Body of pancreas (tissue), 4 donors: Measurements from ENCODE around the gene MRPS31. TPM values are rescaled to one million over a fixed set of nuclear protein-coding genes. Genes with fewer than 3 reads are reported as not detected.

ENCODE experiments used
- ATAC-seq: fragments of 150-250 bp; one replicate; pipeline ENCODE4 v1.9.1; 2016
- DNase-seq, 4 donors: peaks; one replicate each; pipeline ENCODE4 v3.0.0-alpha.2; 2019
- H3K27ac ChIP-seq, 4 donors: fragments of 200-600 bp; sonication (generic); 1 replicate in 3 of 4; 2 replicates in 1 of 4; pipeline versions ENCODE4 v1.5.1 to v1.6.1; 2016 to 2019; ENCODE audit warnings: mild to moderate bottlenecking in 1 of 4, mixed read lengths in 1 of 4, moderate library complexity in 1 of 4
- H3K27me3 ChIP-seq, 2 donors: fragments of 200-600 bp; sonication (generic); one replicate each; pipeline ENCODE4 v1.6.0; 2016; ENCODE audit warnings: mild to moderate bottlenecking in 1 of 2
- H3K36me3 ChIP-seq, 2 donors: fragments of 200-600 bp; sonication (generic); replicated peaks in 1 of 2; 2 replicates each; pipeline ENCODE4 v1.5.1; 2016; ENCODE audit warnings: low read depth in 2 of 2; ENCODE audit not compliant: insufficient read depth in 1 of 2
- H3K4me1 ChIP-seq: fragments of 200-600 bp; sonication (generic); one replicate; pipeline ENCODE4 v1.6.0; 2016
- H3K4me3 ChIP-seq, 2 donors: fragments of 200-600 bp; sonication (generic); 1 replicate in 1 of 2; 2 replicates in 1 of 2; pipeline ENCODE4 v1.5.1; 2016 to 2019
- H3K9me3 ChIP-seq, 3 donors: fragments of 200-600 bp; sonication (generic); 1 replicate in 2 of 3; 2 replicates in 1 of 3; pipeline ENCODE4 v1.5.1; 2016
- POLR2A ChIP-seq, 3 donors: fragments of 450-650 bp; IDR thresholded peaks; one replicate each; pipeline ENCODE4 v1.6.1; 2016; ENCODE audit warnings: antibody characterized with exemption in 3 of 3, mild to moderate bottlenecking in 2 of 3
- WGBS, 2 donors: methylation state at CpG; one replicate each; pipeline ENCODE4 v1.1.5; 2017; 5-methylcytosine and 5-hydroxymethylcytosine counted together
- intact Hi-C: fragments of 100-400 bp; cut with DNase I; formaldehyde crosslinking; loops from one replicate; pipeline ENCODE4 v1.15.1; 2023
- total RNA-seq, 2 donors: library from RNA; depleted of rRNA; stranded (reverse); fragments of >200 nt; gene quantifications; one replicate each; pipeline ENCODE4 v1.1.0, GENCODE V29; 2016
- TF ChIP-seq, protein P1 (sequence below), 7 experiments: fragments of 450-650 bp in 4 of 7; fragments of 200-600 bp in 3 of 7; sonication (generic) in 3 of 7; IDR thresholded peaks; one replicate each; pipeline ENCODE4 v1.5.1; 2016 to 2019; ENCODE audit warnings: antibody characterized with exemption in 7 of 7

The MRPS31 gene
- 10 to 100 TPM; 10.9 to 11.9 TPM for total RNA-seq

DNA sequence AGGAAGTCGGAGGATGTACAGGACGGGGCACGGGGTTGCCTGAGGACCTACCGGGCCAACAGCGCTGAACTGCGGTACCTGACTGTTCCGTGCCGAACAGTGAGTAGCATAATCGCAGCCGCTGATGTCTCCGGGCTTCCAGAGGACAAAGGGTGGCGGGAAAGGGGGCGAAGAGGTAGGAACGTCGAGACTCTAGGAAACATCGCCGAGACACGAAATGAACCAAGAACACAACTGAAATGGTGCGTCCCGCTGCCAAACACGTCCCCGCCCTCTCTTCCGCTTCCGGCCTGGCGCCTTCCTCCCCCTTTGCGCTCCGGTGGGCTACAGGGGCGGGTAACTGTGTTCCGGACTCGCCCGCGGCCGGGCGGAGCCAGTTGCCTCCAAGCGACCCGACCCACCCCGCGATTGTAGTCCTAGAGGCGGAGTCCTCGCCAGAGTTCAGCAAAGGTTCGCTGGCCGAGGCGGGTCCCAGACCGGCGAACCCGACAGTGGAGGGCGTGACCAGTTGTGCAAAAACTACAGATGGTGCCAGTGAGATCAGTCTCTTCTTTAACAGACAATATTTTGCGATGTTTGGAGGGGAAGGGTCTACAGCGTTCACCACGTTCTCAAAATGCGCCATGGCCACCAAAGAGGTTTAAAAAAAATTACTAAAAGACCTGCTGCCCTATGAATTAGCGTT lies at the start of gene MRPS31:
Gene MRPS31 (minus strand): TSS at position 257 of the 685 bp plus-strand sequence. CDS start 54 bp downstream, at position 203.
- no peaks in the 10 kb centered on the region for H3K9me3 ChIP-seq
- peaks cover 19% of the 10 kb centered on the region for H3K4me1 ChIP-seq
- H3K4me3 ChIP-seq: peak within 1 kb of the TSS; percentile 59 to 77
- intact Hi-C loops: no loop called here
- peak; percentile 25 to 79 (median 77) for TF ChIP-seq POLR2A (IDR thresholded peaks at IDR 0.05)
- TF ChIP-seq, protein P1, sequence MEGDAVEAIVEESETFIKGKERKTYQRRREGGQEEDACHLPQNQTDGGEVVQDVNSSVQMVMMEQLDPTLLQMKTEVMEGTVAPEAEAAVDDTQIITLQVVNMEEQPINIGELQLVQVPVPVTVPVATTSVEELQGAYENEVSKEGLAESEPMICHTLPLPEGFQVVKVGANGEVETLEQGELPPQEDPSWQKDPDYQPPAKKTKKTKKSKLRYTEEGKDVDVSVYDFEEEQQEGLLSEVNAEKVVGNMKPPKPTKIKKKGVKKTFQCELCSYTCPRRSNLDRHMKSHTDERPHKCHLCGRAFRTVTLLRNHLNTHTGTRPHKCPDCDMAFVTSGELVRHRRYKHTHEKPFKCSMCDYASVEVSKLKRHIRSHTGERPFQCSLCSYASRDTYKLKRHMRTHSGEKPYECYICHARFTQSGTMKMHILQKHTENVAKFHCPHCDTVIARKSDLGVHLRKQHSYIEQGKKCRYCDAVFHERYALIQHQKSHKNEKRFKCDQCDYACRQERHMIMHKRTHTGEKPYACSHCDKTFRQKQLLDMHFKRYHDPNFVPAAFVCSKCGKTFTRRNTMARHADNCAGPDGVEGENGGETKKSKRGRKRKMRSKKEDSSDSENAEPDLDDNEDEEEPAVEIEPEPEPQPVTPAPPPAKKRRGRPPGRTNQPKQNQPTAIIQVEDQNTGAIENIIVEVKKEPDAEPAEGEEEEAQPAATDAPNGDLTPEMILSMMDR (IDR thresholded peaks at IDR 0.05): peak in 4 of 7 experiments; percentile 7 to 57 (median 34)
- peaks cover 0 to 2% of the 10 kb centered on the region in 2 donors for H3K36me3 ChIP-seq
- 0% methylated on average over 39 to 52 of the region's 52 CpGs for WGBS, 2 donors
- peak within 1 kb of the TSS; percentile 48 to 85 (median 74) for H3K27ac ChIP-seq
- H3K27me3 ChIP-seq: no peaks in the 10 kb centered on the region
- DNase-seq: peak; percentile 96 to 97 (median 96)
- ATAC-seq: peak; percentile 100

DNA sequence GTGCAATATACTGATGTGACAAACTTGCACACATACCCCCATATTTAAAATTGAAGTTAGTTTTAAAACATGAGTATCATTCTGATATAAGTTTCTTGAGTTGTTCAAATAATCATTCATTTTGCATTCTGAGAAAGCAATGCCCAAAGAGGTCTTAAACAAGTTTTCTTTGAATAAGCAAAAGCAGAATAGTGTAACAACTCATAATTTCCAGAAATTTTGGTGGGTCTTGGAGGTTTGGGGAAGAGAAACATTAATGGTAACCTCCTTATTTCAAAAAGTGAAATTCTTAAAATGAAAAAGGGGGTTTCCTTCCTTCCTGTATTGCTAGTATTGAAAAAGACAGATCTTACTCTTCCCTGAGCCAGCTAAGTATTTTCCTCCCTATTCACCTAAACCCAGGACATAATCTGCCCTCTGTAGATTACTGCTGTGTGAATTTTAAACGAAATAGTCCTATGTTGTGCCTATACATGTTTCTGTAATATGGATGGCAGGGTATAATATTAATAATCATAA lies 48.9 kb upstream of the MRPS31 start:
- intact Hi-C loops: no loop called here
- WGBS, 2 donors: 70 to 81% methylated on average over 1 of the region's 1 CpG
- no peaks in the 10 kb centered on the region for H3K36me3 ChIP-seq
- DNase-seq: no peak
- ATAC-seq: no peak
- no peak overlapping the region for H3K4me3 ChIP-seq
- no peak for TF ChIP-seq POLR2A (IDR thresholded peaks at IDR 0.05)
- TF ChIP-seq, protein P1 (IDR thresholded peaks at IDR 0.05): no peak
- no peaks in the 10 kb centered on the region for H3K27me3 ChIP-seq
- H3K27ac ChIP-seq: no peak overlapping the region
- H3K4me1 ChIP-seq: no peaks in the 10 kb centered on the region
- no peaks in the 10 kb centered on the region for H3K9me3 ChIP-seq

- Histone ChIP-seq H3K27ac (no peak overlapping the region), H3K4me1 (peaks cover 3% of the 10 kb centered on the region), H3K36me3 (no peaks in the 10 kb centered on the region), H3K27me3 (no peaks in the 10 kb centered on the region), H3K9me3 (no peaks in the 10 kb centered on the region), H3K4me3 (no peak overlapping the region)
- DNase-seq: no peak
- WGBS, 2 donors: 82% methylated on average over 5 of the region's 5 CpGs
- TF ChIP-seq POLR2A (IDR thresholded peaks at IDR 0.05): no peak
- TF ChIP-seq, protein P1 (IDR thresholded peaks at IDR 0.05): no peak
- ATAC-seq: no peak
- intact Hi-C loops: no loop called here
Measured at GRCh38 chr13:40818926-40819325, 47.9 kb upstream of the MRPS31 start.

GRCh38 chr13:40814803-40815202 lies 43.8 kb upstream of the MRPS31 start:
- H3K36me3 ChIP-seq: peaks cover 0 to 4% of the 10 kb centered on the region in 2 donors
- ATAC-seq (no peak), DNase-seq (no peak)
- no peaks in the 10 kb centered on the region for H3K9me3 ChIP-seq
- no peaks in the 10 kb centered on the region for H3K27me3 ChIP-seq
- H3K4me1 ChIP-seq: peaks cover 25% of the 10 kb centered on the region
- H3K27ac ChIP-seq: no peak overlapping the region
- intact Hi-C loops: no loop called here
- no peak overlapping the region for H3K4me3 ChIP-seq
- WGBS, 2 donors: 93 to 100% methylated on average over 2 of the region's 2 CpGs
- TF ChIP-seq, protein P1 (IDR thresholded peaks at IDR 0.05): no peak
- no peak for TF ChIP-seq POLR2A (IDR thresholded peaks at IDR 0.05)
